ENCODE results near the gene EPHA3.

Gene EPHA3

DNA sequence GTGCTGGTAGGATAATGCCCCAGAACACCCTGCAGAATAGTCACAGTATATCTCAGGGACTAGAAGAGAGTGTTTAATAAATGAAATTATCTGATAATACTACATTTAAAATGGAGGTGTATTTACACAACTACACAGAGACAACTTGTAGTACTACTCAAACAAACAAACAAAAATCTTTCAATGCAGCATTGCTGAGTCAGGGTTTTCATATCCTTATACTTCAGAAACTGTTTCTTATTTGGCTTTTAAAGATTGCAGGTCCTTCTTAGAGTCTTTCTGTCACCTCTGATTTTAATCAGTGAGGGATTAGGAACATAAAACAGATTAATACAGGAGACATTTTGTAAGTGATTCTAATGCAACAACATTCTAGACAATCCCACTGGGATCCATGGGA lies 57.4 kb downstream of the EPHA3 start:
- Histone ChIP-seq H3K4me3 (ENCODE audit: low read depth, low read length) (no peak overlapping the region), H3K9me3 (ENCODE audit: control insufficient read depth, insufficient read depth, low read depth, low read length) (no peaks in the 10 kb centered on the region), H3K27ac (ENCODE audit: extremely low read depth, low read depth, low read length) (no peak overlapping the region), H3K36me3 (ENCODE audit: control insufficient read depth in 2 of 2, insufficient read depth in 1 of 2, low read length in 2 of 2) (no peaks in the 10 kb centered on the region), H3K4me1 (ENCODE audit: control insufficient read depth, insufficient read depth, low read length) (no peaks in the 10 kb centered on the region)
- TF ChIP-seq KLF16 (tag by site-specific recombination; IDR thresholded peaks at IDR 0.05) (no peak), KLF10 (tag by site-specific recombination; IDR thresholded peaks at IDR 0.05) (no peak), ZNF341 (tag by site-specific recombination; IDR thresholded peaks at IDR 0.05; ENCODE audit: low read depth) (no peak), KLF7 (tag by site-specific recombination; IDR thresholded peaks at IDR 0.05; ENCODE audit: borderline replicate concordance) (no peak), ZNF174 (tag by site-specific recombination; IDR thresholded peaks at IDR 0.05) (no peak), ZNF2 (tag by site-specific recombination; IDR thresholded peaks at IDR 0.05) (no peak), SCRT1 (tag by site-specific recombination; IDR thresholded peaks at IDR 0.05; ENCODE audit: borderline replicate concordance) (no peak), ZBTB17 (tag by site-specific recombination; IDR thresholded peaks at IDR 0.05) (no peak), ZNF701 (tag by site-specific recombination; IDR thresholded peaks at IDR 0.05) (no peak), ZNF221 (tag by site-specific recombination; IDR thresholded peaks at IDR 0.05; ENCODE audit: borderline replicate concordance) (no peak), ZNF549 (tag by site-specific recombination; IDR thresholded peaks at IDR 0.05) (no peak), MYNN (tag by site-specific recombination; IDR thresholded peaks at IDR 0.05; ENCODE audit: borderline replicate concordance) (no peak), ZNF707 (tag by site-specific recombination; IDR thresholded peaks at IDR 0.05) (no peak)
- TF ChIP-seq, protein P1, sequence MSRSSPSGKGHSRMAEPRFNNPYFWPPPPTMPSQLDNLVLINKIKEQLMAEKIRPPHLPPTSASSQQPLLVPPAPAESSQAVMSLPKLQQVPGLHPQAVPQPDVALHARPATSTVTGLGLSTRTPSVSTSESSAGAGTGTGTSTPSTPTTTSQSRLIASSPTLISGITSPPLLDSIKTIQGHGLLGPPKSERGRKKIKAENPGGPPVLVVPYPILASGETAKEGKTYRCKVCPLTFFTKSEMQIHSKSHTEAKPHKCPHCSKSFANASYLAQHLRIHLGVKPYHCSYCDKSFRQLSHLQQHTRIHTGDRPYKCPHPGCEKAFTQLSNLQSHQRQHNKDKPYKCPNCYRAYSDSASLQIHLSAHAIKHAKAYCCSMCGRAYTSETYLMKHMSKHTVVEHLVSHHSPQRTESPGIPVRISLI (tag by site-specific recombination; IDR thresholded peaks at IDR 0.05), result no peak
- TF ChIP-seq, protein P2, sequence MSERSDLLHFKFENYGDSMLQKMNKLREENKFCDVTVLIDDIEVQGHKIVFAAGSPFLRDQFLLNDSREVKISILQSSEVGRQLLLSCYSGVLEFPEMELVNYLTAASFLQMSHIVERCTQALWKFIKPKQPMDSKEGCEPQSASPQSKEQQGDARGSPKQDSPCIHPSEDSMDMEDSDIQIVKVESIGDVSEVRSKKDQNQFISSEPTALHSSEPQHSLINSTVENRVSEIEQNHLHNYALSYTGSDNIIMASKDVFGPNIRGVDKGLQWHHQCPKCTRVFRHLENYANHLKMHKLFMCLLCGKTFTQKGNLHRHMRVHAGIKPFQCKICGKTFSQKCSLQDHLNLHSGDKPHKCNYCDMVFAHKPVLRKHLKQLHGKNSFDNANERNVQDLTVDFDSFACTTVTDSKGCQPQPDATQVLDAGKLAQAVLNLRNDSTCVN (tag by site-specific recombination; optimal IDR thresholded peaks at IDR 0.05), result no peak
- CTCF ChIA-PET, result no interaction called here
- POLR2A ChIA-PET, result no interaction called here

DNA sequence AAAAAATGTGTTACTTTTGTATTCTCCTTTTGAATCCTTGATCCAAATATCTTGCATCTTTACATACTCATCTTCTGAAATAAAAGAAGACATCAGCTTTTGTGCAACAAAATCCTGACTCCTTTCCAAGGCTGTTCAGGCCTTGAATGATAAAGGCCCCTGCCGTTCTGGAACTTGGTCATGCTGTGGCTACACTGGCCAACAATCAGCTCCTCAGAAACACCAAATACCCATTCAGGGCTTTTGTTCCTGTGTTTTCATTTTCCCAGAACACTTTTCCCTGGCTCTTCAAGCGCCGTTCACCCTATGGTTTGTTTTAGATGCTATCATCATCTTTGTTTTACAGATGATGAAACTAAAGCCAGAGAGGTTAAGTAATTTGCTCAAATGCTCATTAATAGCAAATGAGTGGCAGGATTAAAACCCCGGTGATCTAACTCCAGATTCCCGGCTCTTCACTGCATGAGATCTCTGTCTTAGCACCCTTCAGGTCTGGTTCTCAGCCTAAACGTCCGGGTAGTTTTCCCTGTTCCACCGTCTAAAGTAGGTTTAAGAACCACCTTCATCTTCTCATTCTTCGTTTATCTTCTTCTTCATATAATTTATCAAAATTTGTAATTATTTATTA lies 58.3 kb downstream of the EPHA3 start:
- Histone ChIP-seq H3K27ac (ENCODE audit: extremely low read depth, low read depth, low read length) (no peak overlapping the region), H3K4me3 (ENCODE audit: low read depth, low read length) (no peak overlapping the region), H3K36me3 (ENCODE audit: control insufficient read depth in 2 of 2, insufficient read depth in 1 of 2, low read length in 2 of 2) (no peaks in the 10 kb centered on the region), H3K9me3 (ENCODE audit: control insufficient read depth, insufficient read depth, low read depth, low read length) (no peaks in the 10 kb centered on the region), H3K4me1 (ENCODE audit: control insufficient read depth, insufficient read depth, low read length) (no peaks in the 10 kb centered on the region)
- POLR2A ChIA-PET, result no interaction called here
- TF ChIP-seq ZNF830 (tag by site-specific recombination; IDR thresholded peaks at IDR 0.05; ENCODE audit: low read depth) (no peak), ZBTB8A (tag by site-specific recombination; IDR thresholded peaks at IDR 0.05) (no peak), ZNF626 (tag by site-specific recombination; IDR thresholded peaks at IDR 0.05) (no peak), ZNF274 (IDR thresholded peaks at IDR 0.05; ENCODE audit: low read length) (no peak), ZNF274 (tag by site-specific recombination; IDR thresholded peaks at IDR 0.05; ENCODE audit: borderline replicate concordance) (no peak)
- TF ChIP-seq, protein P3, sequence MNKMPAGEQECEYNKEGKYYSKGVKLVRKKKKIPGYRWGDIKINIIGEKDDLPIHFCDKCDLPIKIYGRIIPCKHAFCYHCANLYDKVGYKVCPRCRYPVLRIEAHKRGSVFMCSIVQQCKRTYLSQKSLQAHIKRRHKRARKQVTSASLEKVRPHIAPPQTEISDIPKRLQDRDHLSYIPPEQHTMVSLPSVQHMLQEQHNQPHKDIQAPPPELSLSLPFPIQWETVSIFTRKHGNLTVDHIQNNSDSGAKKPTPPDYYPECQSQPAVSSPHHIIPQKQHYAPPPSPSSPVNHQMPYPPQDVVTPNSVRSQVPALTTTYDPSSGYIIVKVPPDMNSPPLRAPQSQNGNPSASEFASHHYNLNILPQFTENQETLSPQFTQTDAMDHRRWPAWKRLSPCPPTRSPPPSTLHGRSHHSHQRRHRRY (tag by site-specific recombination; IDR thresholded peaks at IDR 0.05), result no peak
- CTCF ChIA-PET, result no interaction called here
